NCI-H146 treated with DMSO at 0.1 percent for 48 hours (cell line): ENCODE results near the gene USP9Y.

Source experiments
- DNase-seq: peaks from one replicate; lab custom pipeline; 2025; ENCODE audit not compliant: unreplicated experiment; lab: John Stamatoyannopoulos, UW

The USP9Y gene

GRCh38 chrY:12756021-12756420 is 55.0 kb downstream of the USP9Y start:
- no peak for DNase-seq

- DNase-seq = no peak
Observed at GRCh38 chrY:12765976-12766375, 64.9 kb downstream of the USP9Y start.

GRCh38 chrY:12784521-12784920 is 83.5 kb downstream of the USP9Y start:
- no peak for DNase-seq

- no peak for DNase-seq
Observed at GRCh38 chrY:12793999-12794398, 93.0 kb downstream of the USP9Y start.

- no peak for DNase-seq
Observed at GRCh38 chrY:12808046-12808445, 107.0 kb downstream of the USP9Y start.

- DNase-seq = no peak
Observed at GRCh38 chrY:12809034-12809433, 108.0 kb downstream of the USP9Y start.

GRCh38 chrY:12823408-12823807 is 122.4 kb downstream of the USP9Y start:
- no peak for DNase-seq

- no peak for DNase-seq
Observed at GRCh38 chrY:12826791-12827190, 125.8 kb downstream of the USP9Y start.

- DNase-seq = no peak
Observed at GRCh38 chrY:12833284-12833683, 132.3 kb downstream of the USP9Y start.

GRCh38 chrY:12837550-12837949 is 136.5 kb downstream of the USP9Y start:
- DNase-seq = no peak

GRCh38 chrY:12841368-12841767 is 140.3 kb downstream of the USP9Y start:
- no peak for DNase-seq

GRCh38 chrY:12846793-12847192 is 145.8 kb downstream of the USP9Y start:
- DNase-seq = no peak

GRCh38 chrY:12855791-12856275 is 154.8 kb downstream of the USP9Y start:
- DNase-seq = no peak

- no peak for DNase-seq
Observed at GRCh38 chrY:12867960-12868359, 166.9 kb downstream of the USP9Y start.

- no peak for DNase-seq
Observed at GRCh38 chrY:12896973-12897372, 195.9 kb downstream of the USP9Y start.

- no peak for DNase-seq
Observed at GRCh38 chrY:12898604-12899003, 197.6 kb downstream of the USP9Y start.

- no peak for DNase-seq
Observed at GRCh38 chrY:12904618-12905516, 203.8 kb downstream of the USP9Y start, which contains the start of gene DDX3Y. Gene DDX3Y (plus strand): TSS chrY:12904868. CDS start chrY:12904937, 69 bp downstream.

GRCh38 chrY:12905517-12905872 is 204.5 kb downstream of the USP9Y start:
- no peak for DNase-seq

GRCh38 chrY:12905895-12906294 is 204.9 kb downstream of the USP9Y start:
- DNase-seq = no peak
